HCT116 (cell line): ENCODE data around the gene AEBP1.

Experiments
- CBX3 ChIP-seq: IDR thresholded peaks from 2 replicates; pipeline ENCODE4 v1.6.1; 2012; ENCODE audit warnings: low read depth
- ELF1 ChIP-seq: IDR thresholded peaks from 2 replicates; pipeline ENCODE4 v1.6.1; 2012; ENCODE audit warnings: low read depth, borderline replicate concordance
- EZH2 ChIP-seq: fragments of 200-600 bp; sonication (generic); IDR thresholded peaks from 2 replicates; pipeline ENCODE4 v1.6.1; 2017; ENCODE audit warnings: antibody characterized with exemption, mixed run types
- POLR2AphosphoS5 ChIP-seq: IDR thresholded peaks from 2 replicates; pipeline ENCODE4 v1.6.1; 2011; ENCODE audit warnings: mild to moderate bottlenecking, low read depth, low read length, moderate library complexity
- SIN3A ChIP-seq: IDR thresholded peaks from 2 replicates; pipeline ENCODE4 v1.6.1; 2012; ENCODE audit warnings: low read depth
- SP1 ChIP-seq: IDR thresholded peaks from 2 replicates; pipeline ENCODE4 v1.6.1; 2012; ENCODE audit warnings: low read depth
- SRF ChIP-seq: IDR thresholded peaks from 2 replicates; pipeline ENCODE4 v1.6.1; 2012; ENCODE audit warnings: low read depth
- ZFX ChIP-seq: fragments of 450-650 bp; IDR thresholded peaks from 2 replicates; pipeline ENCODE4 v1.6.1; 2017
- TF ChIP-seq, protein P1 (sequence below), 3 experiments: fragments of 200-600 bp in 1 of 3; sonication (generic) in 1 of 3; IDR thresholded peaks in 2 of 3; conservative IDR thresholded peaks in 1 of 3; 2 replicates each; pipeline ENCODE4 v1.5.1; 2012 to 2017; ENCODE audit warnings: low read depth in 2 of 3, low read length in 2 of 3, antibody characterized with exemption in 1 of 3, borderline replicate concordance in 1 of 3, control low read depth in 1 of 3, mild to moderate bottlenecking in 1 of 3, mixed read lengths in 1 of 3, mixed run types in 1 of 3, moderate library complexity in 1 of 3; ENCODE audit not compliant: insufficient read depth in 1 of 3
- TF ChIP-seq, protein P2 (sequence below): IDR thresholded peaks from 2 replicates; pipeline ENCODE4 v1.6.1; 2012

DNA sequence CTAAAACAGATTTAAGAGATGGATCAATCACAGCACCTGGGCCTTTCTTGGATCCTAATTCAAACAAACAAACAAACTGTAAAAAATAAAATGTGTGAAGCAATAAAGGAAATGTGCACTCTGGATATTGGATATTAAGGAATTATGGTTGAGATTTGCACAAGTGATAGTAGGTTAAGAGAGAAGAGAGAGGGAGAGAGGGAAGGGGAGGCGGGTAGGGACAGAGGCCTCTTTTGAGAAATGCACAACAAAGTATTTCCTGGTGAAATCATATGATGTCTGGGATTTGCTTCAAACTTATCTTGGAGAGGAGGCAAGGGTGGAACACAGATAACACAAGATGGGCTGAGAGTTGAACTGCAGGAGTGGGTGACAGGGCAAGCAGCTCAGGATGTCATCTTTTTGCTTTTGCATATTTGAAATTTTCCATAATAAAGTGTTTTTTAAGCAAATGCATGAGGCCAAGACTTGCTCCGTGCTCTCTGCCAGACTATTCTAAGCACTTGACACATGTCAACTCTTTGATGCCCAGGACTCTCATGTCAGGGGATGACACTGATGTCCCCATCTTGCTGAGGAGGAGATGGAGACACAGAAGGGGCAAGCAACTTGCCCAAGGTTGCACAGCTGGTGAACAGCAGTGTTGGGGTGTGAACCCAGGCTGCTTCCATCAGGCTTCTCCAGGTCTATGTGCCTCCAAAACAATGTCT lies 9.1 kb upstream of the AEBP1 start:
- no peak for TF ChIP-seq SRF
- no peak for TF ChIP-seq CBX3
- no peak for TF ChIP-seq ZFX
- TF ChIP-seq, protein P1, sequence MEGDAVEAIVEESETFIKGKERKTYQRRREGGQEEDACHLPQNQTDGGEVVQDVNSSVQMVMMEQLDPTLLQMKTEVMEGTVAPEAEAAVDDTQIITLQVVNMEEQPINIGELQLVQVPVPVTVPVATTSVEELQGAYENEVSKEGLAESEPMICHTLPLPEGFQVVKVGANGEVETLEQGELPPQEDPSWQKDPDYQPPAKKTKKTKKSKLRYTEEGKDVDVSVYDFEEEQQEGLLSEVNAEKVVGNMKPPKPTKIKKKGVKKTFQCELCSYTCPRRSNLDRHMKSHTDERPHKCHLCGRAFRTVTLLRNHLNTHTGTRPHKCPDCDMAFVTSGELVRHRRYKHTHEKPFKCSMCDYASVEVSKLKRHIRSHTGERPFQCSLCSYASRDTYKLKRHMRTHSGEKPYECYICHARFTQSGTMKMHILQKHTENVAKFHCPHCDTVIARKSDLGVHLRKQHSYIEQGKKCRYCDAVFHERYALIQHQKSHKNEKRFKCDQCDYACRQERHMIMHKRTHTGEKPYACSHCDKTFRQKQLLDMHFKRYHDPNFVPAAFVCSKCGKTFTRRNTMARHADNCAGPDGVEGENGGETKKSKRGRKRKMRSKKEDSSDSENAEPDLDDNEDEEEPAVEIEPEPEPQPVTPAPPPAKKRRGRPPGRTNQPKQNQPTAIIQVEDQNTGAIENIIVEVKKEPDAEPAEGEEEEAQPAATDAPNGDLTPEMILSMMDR (IDR thresholded peaks at IDR 0.05 in 2 of 3, conservative IDR thresholded peaks at IDR 0.05 in 1 of 3; ENCODE audit: borderline replicate concordance in 1 of 3, insufficient read depth in 1 of 3, low read depth in 2 of 3, low read length in 2 of 3) = no peak
- no peak for TF ChIP-seq POLR2AphosphoS5
- TF ChIP-seq, protein P2, sequence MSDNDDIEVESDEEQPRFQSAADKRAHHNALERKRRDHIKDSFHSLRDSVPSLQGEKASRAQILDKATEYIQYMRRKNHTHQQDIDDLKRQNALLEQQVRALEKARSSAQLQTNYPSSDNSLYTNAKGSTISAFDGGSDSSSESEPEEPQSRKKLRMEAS = no peak
- no peak for TF ChIP-seq EZH2
- TF ChIP-seq SIN3A = no peak
- no peak for TF ChIP-seq SP1
- TF ChIP-seq ELF1 = no peak
